Measurements from ENCODE around the gene MT1E. TPM values are rescaled to one million over a fixed set of nuclear protein-coding genes. Genes with fewer than 3 reads are reported as not detected.
"Not testable (repeated sequence)": the region's sequence is repeated elsewhere in the genome, so short reads cannot be mapped to it uniquely, and the experiment has no call there.

The MT1E gene
- total RNA-seq, 1 experiment from 2014 or later: not detected

GRCh38 chr16:56643080-56643778, 17.6 kb downstream of the MT1E start:
- DNase-seq (ENCODE audit: extremely low read depth, low read depth): peak; percentile 87

GRCh38 chr16:56643833-56644232, 18.3 kb downstream of the MT1E start:
- no peak for DNase-seq (ENCODE audit: extremely low read depth, low read depth)

- DNase-seq (ENCODE audit: extremely low read depth, low read depth): no peak
Measured at GRCh38 chr16:56645311-56645710, 19.7 kb downstream of the MT1E start.

- DNase-seq (ENCODE audit: extremely low read depth, low read depth): no peak
Measured at GRCh38 chr16:56645838-56646237, 20.3 kb downstream of the MT1E start.

GRCh38 chr16:56647641-56648431, 22.3 kb downstream of the MT1E start:
- DNase-seq (ENCODE audit: extremely low read depth, low read depth): no peak

GRCh38 chr16:56649271-56649670, 23.7 kb downstream of the MT1E start:
- no peak for DNase-seq (ENCODE audit: extremely low read depth, low read depth)

- DNase-seq (ENCODE audit: extremely low read depth, low read depth): no peak
Measured at GRCh38 chr16:56649820-56650219, 24.2 kb downstream of the MT1E start.

- no peak for DNase-seq (ENCODE audit: extremely low read depth, low read depth)
Measured at GRCh38 chr16:56651586-56651985, 26.0 kb downstream of the MT1E start, which contains the start of gene MT1B. Gene MT1B (plus strand): TSS chr16:56651886. CDS start chr16:56651954, 68 bp downstream.

GRCh38 chr16:56652600-56652999, 27.0 kb downstream of the MT1E start:
- no peak for DNase-seq (ENCODE audit: extremely low read depth, low read depth)

- DNase-seq (ENCODE audit: extremely low read depth, low read depth): no peak
Measured at GRCh38 chr16:56653218-56653617, 27.6 kb downstream of the MT1E start.

- DNase-seq (ENCODE audit: extremely low read depth, low read depth): peak; percentile 59
Measured at GRCh38 chr16:56657555-56658326, 32.2 kb downstream of the MT1E start, which contains the start of gene MT1F. Gene MT1F (plus strand): TSS chr16:56657959. CDS start chr16:56658059, 100 bp downstream.

GRCh38 chr16:56658327-56658875, 32.8 kb downstream of the MT1E start:
- no peak for DNase-seq (ENCODE audit: extremely low read depth, low read depth)

- DNase-seq (ENCODE audit: extremely low read depth, low read depth): no peak
Measured at GRCh38 chr16:56662357-56663354, 37.1 kb downstream of the MT1E start.

- DNase-seq (ENCODE audit: extremely low read depth, low read depth): no peak
Measured at GRCh38 chr16:56664506-56664905, 38.9 kb downstream of the MT1E start.

GRCh38 chr16:56665286-56666261, 40.0 kb downstream of the MT1E start:
- DNase-seq (ENCODE audit: extremely low read depth, low read depth): not testable (repeated sequence)

- no peak for DNase-seq (ENCODE audit: extremely low read depth, low read depth)
Measured at GRCh38 chr16:56667581-56668571, 42.3 kb downstream of the MT1E start, which contains the start of gene MT1G. Gene MT1G (minus strand): TSS chr16:56668065. CDS start chr16:56667993, 72 bp downstream.

All from NCI-H460 (cell line).